Inferior parietal cortex (tissue), 1 donor: ENCODE results near the gene GPC5.
"Not testable (repeated sequence)": the region's sequence is repeated elsewhere in the genome, so short reads cannot be mapped to it uniquely, and the experiment has no call there.

Experiments
- DNase-seq: peaks from one replicate; pipeline ENCODE4 v3.0.0-alpha.2; 2016; ENCODE audit errors: extremely low spot score

The GPC5 gene

DNA sequence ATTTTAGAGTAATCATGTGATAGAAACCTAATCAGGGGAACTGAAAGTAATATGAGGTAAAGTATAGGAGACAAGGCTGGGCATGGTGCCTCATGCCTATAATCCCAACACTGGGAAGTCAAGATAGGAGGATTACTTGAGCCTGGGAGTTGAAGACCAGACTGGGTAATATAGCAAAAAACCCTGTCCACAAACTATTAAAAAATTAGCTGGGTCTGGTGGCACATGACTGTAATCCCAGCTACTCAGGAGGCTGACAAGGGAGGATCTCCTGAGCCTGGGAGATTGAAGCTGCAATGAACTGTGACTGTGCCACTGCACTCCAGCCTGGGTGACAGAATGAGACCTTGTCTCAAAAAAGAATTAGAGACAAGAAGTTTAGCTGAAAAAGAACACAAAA, 469.9 kb downstream of the GPC5 start:
- no peak for DNase-seq

DNA sequence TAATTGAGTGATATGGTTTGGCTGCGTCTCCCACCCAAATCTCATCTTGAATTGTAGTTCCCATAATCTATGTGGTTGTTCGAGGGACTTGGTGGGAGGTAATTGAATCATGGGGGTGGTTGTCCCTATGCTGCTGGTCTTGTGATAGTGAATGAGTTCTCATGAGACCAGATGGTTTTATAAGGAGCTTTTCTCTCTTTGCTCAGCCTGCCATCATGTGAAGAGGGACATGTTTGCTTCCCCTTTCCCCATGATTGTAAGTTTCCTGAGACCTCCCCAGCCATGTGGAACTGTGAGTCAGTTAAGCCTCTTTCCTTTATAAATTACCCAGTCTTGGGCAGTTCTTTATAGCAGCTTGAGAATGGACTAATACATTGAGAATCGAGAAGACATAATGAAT, 480.1 kb downstream of the GPC5 start:
- DNase-seq: no peak

DNA sequence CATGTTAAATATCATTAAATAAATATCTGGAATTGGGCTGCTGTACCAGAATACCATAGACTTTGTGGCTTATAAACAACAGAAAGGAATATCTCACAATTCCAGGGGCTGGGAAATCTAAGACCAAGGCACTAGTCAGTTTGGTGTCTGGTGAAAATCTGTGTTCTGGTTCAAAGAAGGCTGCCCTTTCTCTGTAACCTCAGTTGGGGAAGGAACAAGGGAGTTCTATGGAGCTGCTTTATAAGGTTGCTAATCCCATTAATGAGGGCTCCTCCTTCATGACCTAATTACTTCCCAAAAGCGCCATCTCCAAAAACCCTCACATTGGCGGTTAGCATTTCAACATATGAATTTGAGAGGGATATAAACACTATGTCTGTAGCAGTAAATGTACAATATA, 480.9 kb downstream of the GPC5 start:
- DNase-seq: no peak

DNA sequence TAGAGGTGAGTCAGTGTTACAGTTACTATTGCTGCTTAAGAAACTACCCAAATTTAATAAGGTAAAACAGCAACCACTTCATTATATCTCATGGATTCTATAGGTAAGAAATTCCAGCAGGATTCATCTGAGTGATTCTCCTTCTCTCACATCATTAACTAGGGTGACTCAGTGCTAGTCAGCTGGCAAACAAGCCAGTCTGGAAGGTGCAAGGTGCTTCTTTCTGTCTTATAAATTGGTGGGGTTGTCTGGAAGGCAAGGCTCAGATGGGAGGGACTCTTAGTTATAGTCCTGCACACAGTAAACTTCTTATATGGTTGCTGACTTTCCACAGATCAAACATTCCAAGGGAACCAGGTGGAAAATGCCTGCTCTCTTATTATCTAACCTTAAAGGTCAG, 484.5 kb downstream of the GPC5 start:
- DNase-seq: no peak

DNA sequence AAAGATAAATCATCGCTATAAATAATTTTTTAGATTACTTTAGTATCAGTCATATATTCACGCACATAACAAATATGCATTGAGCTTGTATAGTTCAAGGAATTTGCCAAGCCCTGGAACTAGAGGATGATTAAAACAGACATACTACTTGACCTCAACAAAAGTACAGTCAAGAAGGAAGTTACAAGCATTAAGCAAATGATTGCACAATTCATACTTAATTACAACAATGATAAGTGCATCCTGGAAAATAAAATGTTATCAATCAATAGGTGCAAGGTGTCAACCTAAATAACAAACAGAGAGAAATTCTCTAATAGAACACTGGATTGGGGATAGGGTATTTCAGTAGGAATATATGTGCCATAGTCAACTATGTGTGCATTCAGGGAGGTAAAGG, 491.2 kb downstream of the GPC5 start:
- no peak for DNase-seq

DNA sequence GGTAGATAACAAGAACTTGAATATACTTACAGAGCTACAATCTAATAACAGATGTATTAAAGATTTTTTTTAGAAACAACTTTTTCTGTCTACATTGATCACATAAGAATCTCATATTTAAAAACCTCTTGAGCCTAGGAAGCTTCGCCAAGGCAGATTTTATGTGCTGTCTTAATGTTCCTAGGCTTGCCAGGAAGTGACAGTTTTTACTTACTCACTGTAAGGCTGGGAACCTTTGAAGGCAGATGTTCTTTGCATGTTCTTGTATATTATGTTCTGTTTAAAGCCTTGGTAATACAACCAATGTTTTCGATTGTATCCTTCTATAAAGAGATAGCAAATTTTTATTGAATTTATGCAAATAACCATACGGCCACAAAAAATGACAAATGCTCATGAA, 492.7 kb downstream of the GPC5 start:
- peak; percentile 7 for DNase-seq

DNA sequence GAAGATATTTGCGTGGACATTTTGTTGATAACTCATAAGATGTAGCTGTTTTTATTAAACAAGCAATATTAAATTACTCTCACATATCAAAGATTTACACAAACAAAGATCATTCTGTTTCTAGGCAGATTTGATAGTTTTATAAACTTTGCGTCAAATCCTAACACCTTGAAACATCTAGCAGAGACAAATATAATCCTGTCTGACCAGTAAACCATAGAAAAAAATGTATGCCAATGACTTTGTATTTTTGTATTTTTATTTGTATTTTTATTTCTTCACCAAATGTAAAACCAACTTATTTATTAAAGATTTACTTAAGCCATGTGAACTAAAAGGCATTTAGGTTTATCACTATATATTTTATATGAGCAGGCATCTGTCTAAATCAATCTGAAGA, 494.6 kb downstream of the GPC5 start:
- DNase-seq: no peak

DNA sequence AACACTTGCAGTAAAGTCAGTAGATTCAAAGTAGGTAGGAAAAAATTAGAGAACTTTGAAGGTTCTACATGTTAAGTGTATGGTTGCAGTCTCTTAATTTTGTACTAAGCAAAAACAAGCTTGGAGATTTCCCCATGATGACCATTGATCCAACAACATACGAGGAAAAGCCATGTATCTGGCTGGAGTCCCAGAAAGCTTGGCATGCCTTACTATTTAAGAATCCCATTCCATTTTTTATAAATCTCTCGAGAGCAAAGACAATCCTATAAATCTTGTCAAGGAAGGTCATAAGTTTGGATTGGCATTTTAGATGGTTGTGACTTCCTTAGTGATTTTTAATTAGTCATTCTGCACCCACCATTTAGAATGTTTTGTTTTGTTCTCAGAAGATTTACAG, 495.9 kb downstream of the GPC5 start:
- DNase-seq: no peak

DNA sequence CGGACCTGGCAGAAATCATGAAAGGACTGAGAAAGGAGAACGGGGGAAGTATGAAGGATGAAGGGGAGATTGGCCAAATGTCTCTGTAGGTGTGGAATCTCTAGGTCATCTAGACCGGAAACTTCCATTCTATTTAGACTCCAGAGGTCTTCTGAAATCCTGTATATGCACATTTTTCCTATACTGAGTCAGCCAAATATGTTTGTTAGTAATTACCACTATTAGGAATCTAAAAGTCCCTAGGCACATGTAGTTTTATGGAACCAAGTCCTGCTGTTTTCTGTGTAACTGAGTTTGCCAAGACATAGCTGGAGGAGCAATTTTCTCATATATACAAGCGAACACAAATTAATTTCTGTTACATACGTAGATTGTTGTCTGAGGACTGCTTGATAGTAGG, 498.1 kb downstream of the GPC5 start:
- no peak for DNase-seq

DNA sequence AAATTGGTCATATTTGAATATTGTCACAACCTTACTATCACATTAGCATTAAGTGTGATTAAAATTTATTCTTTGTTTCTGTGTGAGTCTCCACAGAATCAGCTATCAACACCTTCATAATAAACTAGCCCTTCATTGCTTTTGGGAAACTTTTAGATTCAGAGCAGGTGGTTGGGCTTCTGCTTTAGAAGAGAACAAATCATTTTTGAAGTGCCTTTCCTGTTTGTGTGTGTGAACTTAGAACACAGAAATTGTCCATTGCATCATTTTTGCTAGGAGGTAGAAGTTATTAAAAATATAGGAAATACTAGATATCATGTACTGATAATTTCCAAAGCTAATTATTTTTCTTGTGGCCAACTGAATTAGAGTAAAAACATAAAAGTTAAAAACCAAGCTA, 500.6 kb downstream of the GPC5 start:
- DNase-seq: not testable (repeated sequence)

DNA sequence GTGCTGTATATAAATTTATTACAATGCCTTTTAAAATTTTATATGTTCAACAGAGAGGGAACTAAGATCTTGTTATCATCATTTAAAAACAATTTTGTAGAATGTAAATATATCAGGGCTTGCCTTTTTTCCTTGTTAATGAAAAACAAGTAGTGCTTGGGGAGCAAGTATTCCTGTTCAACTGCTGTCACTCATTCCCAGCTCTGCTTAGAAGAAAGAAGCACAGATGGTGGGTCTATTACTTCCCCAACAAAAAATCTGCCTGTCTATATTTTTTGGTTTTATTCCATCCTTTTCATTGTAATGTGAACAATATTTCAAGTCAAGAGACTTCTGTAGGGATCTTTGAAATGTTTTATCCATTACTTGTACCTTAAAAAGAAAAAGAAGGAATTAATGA, 503.9 kb downstream of the GPC5 start:
- DNase-seq: no peak

DNA sequence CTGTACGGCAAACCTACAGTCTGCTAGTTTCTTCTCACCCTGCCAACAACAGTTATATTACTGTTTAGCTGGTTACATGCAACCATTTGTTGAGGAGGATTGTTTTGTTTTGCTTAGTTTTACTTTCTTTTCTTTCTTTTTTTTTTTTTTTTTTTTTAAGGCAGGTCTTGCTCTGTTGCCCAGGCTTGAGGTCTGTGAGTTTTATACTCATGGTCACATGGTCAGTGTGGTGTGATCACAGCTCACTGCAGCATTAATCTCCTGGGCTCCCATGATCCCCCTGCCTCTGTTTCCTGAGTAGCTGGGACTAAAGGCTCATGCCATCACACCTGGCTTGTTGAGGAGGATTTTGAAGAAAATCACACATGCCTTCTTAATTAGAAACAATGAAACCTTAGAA, 505.6 kb downstream of the GPC5 start:
- no peak for DNase-seq

DNA sequence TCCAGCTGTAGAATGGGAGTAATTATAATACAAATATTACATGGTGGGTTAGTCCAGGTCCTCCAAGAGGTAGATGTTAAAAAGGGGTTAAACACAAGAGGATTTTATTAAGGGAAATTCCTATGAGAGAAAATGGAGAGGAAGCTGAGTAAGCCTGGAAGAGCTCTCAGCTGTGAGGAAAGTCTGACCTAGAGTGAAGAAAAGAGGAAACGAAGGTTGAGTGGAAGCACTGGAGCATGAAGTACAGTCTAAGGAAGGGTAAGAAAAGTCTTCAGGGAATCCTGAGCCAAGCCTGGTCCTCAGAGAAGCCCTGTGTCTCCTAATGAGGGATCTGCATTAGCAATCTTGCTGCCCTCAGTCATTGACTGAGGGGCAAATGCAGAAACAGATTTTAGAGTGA, 506.2 kb downstream of the GPC5 start:
- no peak for DNase-seq

DNA sequence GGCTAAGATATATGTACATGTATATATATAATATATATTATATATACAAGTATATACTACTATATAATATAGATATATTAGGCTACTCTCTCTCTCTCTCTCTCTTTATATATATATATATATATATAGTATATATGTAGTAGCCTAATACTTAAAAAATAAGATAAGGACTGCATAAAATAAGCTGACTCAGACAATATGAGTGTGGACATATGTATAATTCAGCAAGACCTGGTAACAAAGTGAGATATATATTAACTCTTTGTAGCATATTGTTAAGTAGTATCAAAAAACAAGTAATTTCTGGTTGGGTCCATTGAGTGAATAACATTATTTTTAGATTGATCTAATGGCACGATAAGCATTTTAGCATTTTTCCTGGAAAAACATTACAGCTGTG, 509.0 kb downstream of the GPC5 start:
- no peak for DNase-seq

DNA sequence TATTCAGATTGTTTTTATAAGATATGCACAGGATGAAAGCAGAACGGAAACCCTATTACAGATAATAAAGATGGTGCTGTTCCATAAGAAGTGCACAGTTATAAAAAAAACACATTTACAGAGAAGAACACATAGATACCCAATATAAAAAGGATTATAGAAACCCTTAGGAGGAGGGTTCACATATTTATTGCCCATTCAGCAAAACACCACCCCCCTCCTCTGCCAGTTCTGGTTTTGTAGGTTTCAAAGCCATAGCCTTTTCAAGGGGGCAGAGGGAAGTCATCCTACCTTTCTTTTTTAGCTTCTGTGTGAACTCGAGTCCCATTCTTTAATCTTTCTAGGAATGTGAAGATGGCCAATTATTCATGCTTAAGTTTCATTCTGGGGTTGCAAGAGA, 511.2 kb downstream of the GPC5 start:
- no peak for DNase-seq

DNA sequence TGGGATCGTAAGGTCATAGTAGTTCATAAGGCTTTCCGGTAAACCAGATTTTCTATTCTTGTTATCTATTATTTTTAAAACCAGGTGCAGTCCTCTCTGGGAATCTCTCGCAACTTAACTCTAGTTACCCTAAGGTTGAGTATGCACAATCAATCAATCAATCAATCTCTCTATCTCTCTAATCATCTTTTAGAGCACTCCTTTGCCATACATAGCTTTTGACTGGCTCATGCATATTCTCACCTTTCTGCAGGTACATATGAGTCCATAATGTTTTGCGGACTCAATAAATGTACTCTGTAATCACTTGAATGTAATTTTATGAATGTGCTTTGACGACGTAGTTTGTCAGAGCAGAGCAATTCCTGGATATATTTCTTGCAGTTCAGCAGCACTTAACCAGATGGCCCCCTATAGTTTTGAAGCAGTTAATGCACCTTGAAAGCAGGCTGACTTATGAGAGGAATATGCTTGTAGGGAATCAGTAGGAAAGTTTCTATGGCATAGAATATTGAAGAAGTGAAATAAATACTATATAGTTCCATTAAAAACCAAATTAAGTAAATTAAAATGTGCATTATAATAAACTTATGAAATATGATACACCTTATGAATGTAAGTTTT, 524.7 kb downstream of the GPC5 start:
- DNase-seq: no peak

DNA sequence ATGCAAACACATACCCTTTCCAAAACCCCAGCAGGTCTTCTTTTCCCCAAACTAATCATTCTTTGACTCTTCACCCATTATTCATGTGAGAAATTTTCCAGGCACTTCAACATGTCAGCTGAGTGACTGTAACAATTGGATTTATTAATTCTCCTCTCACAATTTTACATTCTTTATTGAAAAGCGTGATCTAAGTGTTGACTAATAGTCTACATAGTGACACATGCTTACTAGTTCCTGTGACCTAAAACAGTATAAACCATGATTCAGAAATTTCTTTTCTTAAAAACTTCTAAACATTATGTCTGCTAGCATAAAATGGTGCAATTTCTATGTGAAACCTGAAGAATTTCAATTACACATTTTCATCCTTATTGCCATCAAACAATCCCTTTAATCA, 532.3 kb downstream of the GPC5 start:
- DNase-seq: no peak

DNA sequence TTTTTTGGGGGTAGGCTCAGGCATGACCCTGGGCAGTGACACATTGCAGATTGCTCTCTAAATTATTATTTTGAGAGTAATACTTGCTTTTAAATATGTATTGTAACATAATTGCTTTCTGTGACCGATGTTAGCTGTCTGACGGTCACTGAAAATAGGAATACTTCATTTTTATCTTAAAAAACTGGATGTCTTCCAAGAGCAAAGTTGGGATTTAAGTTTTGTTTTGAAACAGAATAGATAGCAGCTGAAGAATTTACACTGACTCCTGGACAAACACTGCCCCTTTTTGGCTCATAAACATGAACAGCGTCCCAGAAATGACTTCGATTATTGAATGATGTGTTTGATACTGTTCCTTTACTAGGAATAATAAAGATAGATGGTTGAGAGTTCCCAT, 535.9 kb downstream of the GPC5 start:
- DNase-seq: no peak

DNA sequence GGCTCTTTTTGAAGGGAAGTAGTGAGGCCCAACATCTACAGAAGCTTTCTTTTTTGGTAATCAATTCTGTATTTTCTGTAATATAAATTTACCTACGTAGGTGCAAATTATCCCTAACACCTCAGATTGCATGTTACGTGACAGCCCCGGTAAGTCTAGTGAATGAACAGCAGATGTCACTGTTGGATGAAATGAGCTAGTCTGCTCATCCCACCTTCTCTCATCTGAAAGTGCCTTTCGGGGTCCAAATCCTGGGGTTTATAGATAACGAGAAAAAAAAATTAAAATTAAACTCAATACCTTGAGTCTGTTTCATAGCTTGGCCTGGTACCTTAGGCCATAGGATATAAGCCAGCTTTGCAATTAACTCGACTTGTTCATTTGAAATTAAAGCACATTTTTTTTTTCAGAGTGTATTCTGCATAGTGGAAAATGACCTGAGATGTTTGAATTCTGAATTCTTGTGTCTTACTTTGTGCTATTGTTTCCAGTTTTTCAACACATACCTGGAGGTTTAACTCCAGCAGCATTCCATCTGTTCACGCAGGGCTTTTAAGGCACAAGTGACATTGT, 548.2 kb downstream of the GPC5 start:
- peak; percentile 64 for DNase-seq

DNA sequence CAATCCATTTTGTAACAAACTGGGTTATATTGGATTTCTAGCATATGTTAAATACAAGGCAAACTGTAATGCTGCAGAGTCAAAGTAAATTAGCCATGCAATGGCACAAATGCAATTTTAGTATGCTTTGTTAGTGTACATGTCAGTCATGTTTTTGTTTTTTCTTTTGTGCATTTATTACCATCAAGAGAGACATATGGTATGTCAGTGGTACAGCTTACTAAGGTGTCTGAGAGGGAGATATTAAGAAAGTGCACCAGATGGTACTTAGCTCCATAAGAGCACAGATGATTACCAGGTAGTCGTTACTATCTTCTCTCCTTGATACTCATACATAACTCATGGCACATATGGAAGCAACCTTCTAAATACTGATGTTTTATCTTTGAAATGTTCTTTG, 550.3 kb downstream of the GPC5 start:
- DNase-seq: no peak

DNA sequence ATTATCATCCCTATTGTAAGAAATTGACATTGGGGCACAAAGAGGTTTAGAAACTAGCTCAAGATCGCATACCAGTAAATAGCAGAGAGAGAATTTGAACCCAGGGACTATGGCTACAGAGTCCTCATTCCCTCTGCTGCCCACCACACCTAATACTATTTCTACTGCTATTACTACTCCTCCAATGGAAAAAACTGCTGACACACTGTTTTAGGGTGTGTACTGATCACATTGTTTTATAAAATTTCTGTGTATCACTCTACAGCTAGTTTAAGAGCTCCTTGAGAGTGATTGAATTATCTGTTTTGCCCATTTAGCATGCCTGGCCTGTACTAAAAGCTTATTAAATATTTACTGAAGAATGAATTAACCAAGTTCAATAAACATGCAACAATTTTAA, 552.4 kb downstream of the GPC5 start:
- no peak for DNase-seq

DNA sequence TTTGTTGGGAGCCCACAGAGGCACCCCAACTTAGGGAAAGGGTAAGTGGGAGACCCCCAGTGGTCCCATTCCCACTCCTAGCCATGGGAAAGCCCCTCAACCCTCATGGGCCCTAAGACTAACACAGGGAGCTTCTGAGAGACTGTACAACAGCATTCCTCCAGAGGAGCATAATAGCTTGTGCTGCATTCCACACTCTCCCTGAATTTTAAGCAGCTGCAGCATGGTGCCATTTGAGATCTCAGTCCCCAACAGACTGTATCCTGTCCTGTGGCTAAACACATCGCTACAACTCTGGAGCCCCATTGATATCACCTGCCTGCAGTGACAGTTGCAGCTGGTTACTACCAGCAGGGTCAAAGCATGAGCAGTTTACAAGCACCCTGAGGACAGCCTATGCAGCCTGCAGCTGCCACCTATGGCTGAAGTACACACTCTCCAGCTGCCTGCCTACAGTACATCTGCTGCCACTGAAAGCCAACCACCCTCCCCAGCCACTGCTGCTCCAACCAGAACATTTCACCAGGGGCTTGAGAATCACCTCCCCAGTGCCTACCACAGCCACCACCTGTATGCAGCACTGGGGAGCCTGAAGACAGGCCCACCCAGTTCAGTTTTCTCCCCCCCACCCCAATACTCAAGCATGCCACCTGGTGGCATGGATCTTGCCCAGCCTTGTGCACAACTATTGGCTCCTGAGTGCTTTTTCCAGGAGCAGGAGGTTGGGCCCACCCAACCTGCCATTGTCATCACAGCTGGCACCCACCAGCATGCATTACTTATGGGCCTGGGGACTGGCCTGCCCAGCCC, 557.3 kb downstream of the GPC5 start:
- DNase-seq: no peak

DNA sequence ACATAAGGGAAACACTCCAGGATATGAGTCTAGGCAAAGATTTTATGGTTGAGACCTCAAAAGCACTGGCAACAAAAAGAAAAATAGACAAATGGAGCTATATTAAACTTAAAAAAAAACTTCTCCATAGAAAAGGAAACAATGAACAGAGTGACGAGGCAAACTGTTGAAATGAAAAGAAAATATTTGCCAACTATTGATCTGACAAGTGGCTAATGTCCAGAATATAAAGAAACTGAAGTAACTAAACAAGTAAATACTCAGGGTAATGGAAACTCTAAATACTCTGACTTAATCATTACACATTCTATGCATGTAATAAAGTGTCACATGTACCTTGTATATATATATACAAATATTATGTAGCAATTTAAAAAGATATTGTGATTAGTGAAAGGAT, 562.5 kb downstream of the GPC5 start:
- no peak for DNase-seq
